GM21723 (cell line): ENCODE measurements around the gene HNRNPH3.

ENCODE experiments used
- ATAC-seq: cut with Tn5 transposase; IDR thresholded peaks from one replicate; pipeline ENCODE4 v1.9.1; 2021; ENCODE audit warnings: mild to moderate bottlenecking, moderate library complexity; ENCODE audit not compliant: unreplicated experiment

The HNRNPH3 gene

GRCh38 chr10:68330852-68331454, 911 bp upstream of the HNRNPH3 start:
- ATAC-seq = no peak

GRCh38 chr10:68332259-68333057, 594 bp downstream of the HNRNPH3 start, which contains the start of gene PBLD:
PBLD (minus strand) TSS chr10:68332928; CDS start chr10:68306844, 26,084 bp downstream.
- peak; percentile 36 for ATAC-seq

GRCh38 chr10:68333058-68333395, 1.2 kb downstream of the HNRNPH3 start:
- no peak for ATAC-seq

- ATAC-seq = no peak
Observed at GRCh38 chr10:68333440-68334431, 1.9 kb downstream of the HNRNPH3 start.

GRCh38 chr10:68334672-68335467, 3.0 kb downstream of the HNRNPH3 start:
- ATAC-seq = no peak

- ATAC-seq = no peak
Observed at GRCh38 chr10:68336754-68337351, 5.0 kb downstream of the HNRNPH3 start.

- no peak for ATAC-seq
Observed at GRCh38 chr10:68340358-68341080, 8.7 kb downstream of the HNRNPH3 start.

- no peak for ATAC-seq
Observed at GRCh38 chr10:68342909-68343516, 11.1 kb downstream of the HNRNPH3 start.

- no peak for ATAC-seq
Observed at GRCh38 chr10:68345621-68346020, 13.8 kb downstream of the HNRNPH3 start.

GRCh38 chr10:68346774-68347173, 14.9 kb downstream of the HNRNPH3 start:
- ATAC-seq = no peak

GRCh38 chr10:68348265-68348741, 16.4 kb downstream of the HNRNPH3 start:
- ATAC-seq = peak; percentile 47

- ATAC-seq = no peak
Observed at GRCh38 chr10:68353537-68353936, 21.7 kb downstream of the HNRNPH3 start.

- no peak for ATAC-seq
Observed at GRCh38 chr10:68359189-68359588, 27.3 kb downstream of the HNRNPH3 start.

GRCh38 chr10:68362590-68362989, 30.7 kb downstream of the HNRNPH3 start:
- ATAC-seq = no peak

- ATAC-seq = no peak
Observed at GRCh38 chr10:68364101-68364886, 32.4 kb downstream of the HNRNPH3 start.

- ATAC-seq = no peak
Observed at GRCh38 chr10:68365611-68366010, 33.7 kb downstream of the HNRNPH3 start.

- no peak for ATAC-seq
Observed at GRCh38 chr10:68366600-68366999, 34.7 kb downstream of the HNRNPH3 start.

- ATAC-seq = no peak
Observed at GRCh38 chr10:68367121-68367520, 35.3 kb downstream of the HNRNPH3 start.
